Measurements from ENCODE around the gene C1orf105. TPM values are rescaled to one million over a fixed set of nuclear protein-coding genes. Genes with fewer than 3 reads are reported as not detected.

C1orf105 gene
- polyA plus RNA-seq, 1 donor (not counting 4 experiments of a cell fraction or from before 2014, with no cell fraction given), result not detected

GRCh38 chr1:172425339-172425738 lies 4.9 kb downstream of the C1orf105 start:
- Histone ChIP-seq H3K36me3 (ENCODE audit: control insufficient read depth in 2 of 2, extremely low read depth in 1 of 2, insufficient read depth in 2 of 2, low read length in 2 of 2) (no peaks in the 10 kb centered on the region), H3K4me2 (ENCODE audit: control insufficient read depth, extremely low read depth, insufficient read depth, low read depth, low read length) (no peak overlapping the region), H3K9ac (ENCODE audit: control insufficient read depth, extremely low read depth, insufficient read depth, low read length) (no peak overlapping the region), H3K4me3 (ENCODE audit: control insufficient read depth in 2 of 3, extremely low read depth in 1 of 3, insufficient read depth in 2 of 3, low read depth in 1 of 3, low read length in 3 of 3) (no peak overlapping the region), H2AFZ (ENCODE audit: control insufficient read depth, low read length) (no peak overlapping the region), H3K79me2 (ENCODE audit: control insufficient read depth, insufficient read depth, low read length) (no peaks in the 10 kb centered on the region), H4K20me1 (ENCODE audit: control insufficient read depth, extremely low read depth, insufficient read depth, low read length) (no peaks in the 10 kb centered on the region), H3K9me1 (ENCODE audit: control insufficient read depth, extremely low read depth, insufficient read depth, low read length) (no peaks in the 10 kb centered on the region), H3K27me3 (ENCODE audit: control insufficient read depth, extremely low read depth, insufficient read depth, low read length) (no peaks in the 10 kb centered on the region), H3K4me1 (ENCODE audit: control insufficient read depth, extremely low read depth, insufficient read depth, low read length) (peaks cover 5% of the 10 kb centered on the region), H3K9me3 (ENCODE audit: control insufficient read depth, low read depth, low read length) (no peaks in the 10 kb centered on the region), H3K27ac (ENCODE audit: control insufficient read depth, insufficient read depth, low read length) (no peak overlapping the region)
- dilution Hi-C loops (cut with MboI; ENCODE audit: extremely low pct_ligation_motif_present, low sequenced_read_pairs), result no loop called here
- no peak for FAIRE-seq
- TF ChIP-seq CTCF (optimal IDR thresholded peaks at IDR 0.05 in 1 of 3, IDR thresholded peaks at IDR 0.05 in 1 of 3, conservative IDR thresholded peaks at IDR 0.05 in 1 of 3; ENCODE audit: extremely low read depth in 1 of 3, insufficient read depth in 2 of 3, low read length in 3 of 3) (no peak), EZH2 (IDR thresholded peaks at IDR 0.05; ENCODE audit: low read length) (no peak)
- DNase-seq (ENCODE audit: low read depth, low spot score), result no peak

- FAIRE-seq, result no peak
- Histone ChIP-seq H3K9ac (ENCODE audit: control insufficient read depth, extremely low read depth, insufficient read depth, low read length) (no peak overlapping the region), H3K4me1 (ENCODE audit: control insufficient read depth, extremely low read depth, insufficient read depth, low read length) (peaks cover 14% of the 10 kb centered on the region), H3K4me2 (ENCODE audit: control insufficient read depth, extremely low read depth, insufficient read depth, low read depth, low read length) (no peak overlapping the region), H3K27ac (ENCODE audit: control insufficient read depth, insufficient read depth, low read length) (no peak overlapping the region), H3K9me1 (ENCODE audit: control insufficient read depth, extremely low read depth, insufficient read depth, low read length) (no peaks in the 10 kb centered on the region), H3K27me3 (ENCODE audit: control insufficient read depth, extremely low read depth, insufficient read depth, low read length) (no peaks in the 10 kb centered on the region), H3K4me3 (ENCODE audit: control insufficient read depth in 2 of 3, extremely low read depth in 1 of 3, insufficient read depth in 2 of 3, low read depth in 1 of 3, low read length in 3 of 3) (no peak overlapping the region), H3K79me2 (ENCODE audit: control insufficient read depth, insufficient read depth, low read length) (no peaks in the 10 kb centered on the region), H3K36me3 (ENCODE audit: control insufficient read depth in 2 of 2, extremely low read depth in 1 of 2, insufficient read depth in 2 of 2, low read length in 2 of 2) (no peaks in the 10 kb centered on the region), H4K20me1 (ENCODE audit: control insufficient read depth, extremely low read depth, insufficient read depth, low read length) (no peaks in the 10 kb centered on the region), H3K9me3 (ENCODE audit: control insufficient read depth, low read depth, low read length) (no peaks in the 10 kb centered on the region), H2AFZ (ENCODE audit: control insufficient read depth, low read length) (no peak overlapping the region)
- TF ChIP-seq CTCF (optimal IDR thresholded peaks at IDR 0.05 in 1 of 3, IDR thresholded peaks at IDR 0.05 in 1 of 3, conservative IDR thresholded peaks at IDR 0.05 in 1 of 3; ENCODE audit: extremely low read depth in 1 of 3, insufficient read depth in 2 of 3, low read length in 3 of 3), result no peak
- no peak for DNase-seq (ENCODE audit: low read depth, low spot score)
- dilution Hi-C loops (cut with MboI; ENCODE audit: extremely low pct_ligation_motif_present, low sequenced_read_pairs), result no loop called here
Measured at GRCh38 chr1:172427191-172427590, 6.7 kb downstream of the C1orf105 start.

Measured in keratinocyte (primary cell).